Measurements from ENCODE around the gene DISP3. TPM values are rescaled to one million over a fixed set of nuclear protein-coding genes. Genes with fewer than 3 reads are reported as not detected.

DISP3 gene
- polyA plus RNA-seq, 1 donor (not counting 4 experiments of a cell fraction or from before 2014, with no cell fraction given) = not detected

DNA sequence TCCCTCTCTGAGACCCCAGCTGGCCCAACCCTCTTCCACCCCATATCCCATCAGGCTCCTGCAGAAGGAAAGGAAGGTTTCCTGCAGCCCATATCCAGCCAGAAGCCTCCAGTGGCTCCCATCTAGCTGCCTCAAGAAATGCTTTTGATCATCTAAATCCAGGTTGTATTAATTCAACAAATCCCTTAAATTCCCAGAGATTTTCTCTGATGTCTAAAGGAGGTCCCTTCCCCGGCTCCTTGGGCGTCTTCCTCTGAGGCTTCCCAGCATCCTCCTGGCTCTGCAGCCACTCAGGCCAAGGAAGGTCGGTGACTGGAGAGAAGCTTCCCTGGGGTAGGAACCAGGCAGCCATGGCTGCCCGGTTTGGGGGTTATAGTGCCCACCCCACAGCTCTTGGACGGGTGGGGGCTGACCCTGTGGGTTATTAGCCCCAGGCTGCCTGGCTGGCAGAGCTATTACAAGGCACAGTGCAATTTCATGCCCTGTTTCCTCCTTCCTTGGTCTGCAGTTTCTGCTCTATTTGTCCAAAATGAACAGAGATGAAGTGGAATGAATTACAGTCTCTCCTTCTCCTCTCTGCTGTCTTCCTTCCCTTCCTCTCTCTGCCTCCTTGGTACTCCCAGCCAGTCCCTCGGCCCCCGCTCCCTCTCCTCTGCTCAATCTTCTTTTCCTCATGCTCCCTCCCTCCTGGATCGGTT is 34.8 kb upstream of the DISP3 start:
- Histone ChIP-seq H3K36me3 (ENCODE audit: control insufficient read depth in 2 of 2, extremely low read depth in 1 of 2, insufficient read depth in 2 of 2, low read length in 2 of 2) (no peaks in the 10 kb centered on the region), H3K27me3 (ENCODE audit: control insufficient read depth, extremely low read depth, insufficient read depth, low read length) (peaks cover 33% of the 10 kb centered on the region), H3K4me1 (ENCODE audit: control insufficient read depth, extremely low read depth, insufficient read depth, low read length) (no peaks in the 10 kb centered on the region), H3K9me1 (ENCODE audit: control insufficient read depth, extremely low read depth, insufficient read depth, low read length) (no peaks in the 10 kb centered on the region), H4K20me1 (ENCODE audit: control insufficient read depth, extremely low read depth, insufficient read depth, low read length) (peaks cover 3% of the 10 kb centered on the region), H3K4me3 (ENCODE audit: control insufficient read depth in 2 of 3, extremely low read depth in 1 of 3, insufficient read depth in 2 of 3, low read depth in 1 of 3, low read length in 3 of 3) (no peak overlapping the region), H3K79me2 (ENCODE audit: control insufficient read depth, insufficient read depth, low read length) (no peaks in the 10 kb centered on the region), H3K4me2 (ENCODE audit: control insufficient read depth, extremely low read depth, insufficient read depth, low read depth, low read length) (no peak overlapping the region), H2AFZ (ENCODE audit: control insufficient read depth, low read length) (no peak overlapping the region), H3K9me3 (ENCODE audit: control insufficient read depth, low read depth, low read length) (no peaks in the 10 kb centered on the region), H3K27ac (ENCODE audit: control insufficient read depth, insufficient read depth, low read length) (no peak overlapping the region), H3K9ac (ENCODE audit: control insufficient read depth, extremely low read depth, insufficient read depth, low read length) (no peak overlapping the region)
- dilution Hi-C loops (cut with MboI; ENCODE audit: extremely low pct_ligation_motif_present, low sequenced_read_pairs) = no loop called here
- FAIRE-seq (no peak), DNase-seq (ENCODE audit: low read depth, low spot score) (no peak)
- no peak for TF ChIP-seq EZH2 (IDR thresholded peaks at IDR 0.05; ENCODE audit: low read length)
- TF ChIP-seq, protein P1, sequence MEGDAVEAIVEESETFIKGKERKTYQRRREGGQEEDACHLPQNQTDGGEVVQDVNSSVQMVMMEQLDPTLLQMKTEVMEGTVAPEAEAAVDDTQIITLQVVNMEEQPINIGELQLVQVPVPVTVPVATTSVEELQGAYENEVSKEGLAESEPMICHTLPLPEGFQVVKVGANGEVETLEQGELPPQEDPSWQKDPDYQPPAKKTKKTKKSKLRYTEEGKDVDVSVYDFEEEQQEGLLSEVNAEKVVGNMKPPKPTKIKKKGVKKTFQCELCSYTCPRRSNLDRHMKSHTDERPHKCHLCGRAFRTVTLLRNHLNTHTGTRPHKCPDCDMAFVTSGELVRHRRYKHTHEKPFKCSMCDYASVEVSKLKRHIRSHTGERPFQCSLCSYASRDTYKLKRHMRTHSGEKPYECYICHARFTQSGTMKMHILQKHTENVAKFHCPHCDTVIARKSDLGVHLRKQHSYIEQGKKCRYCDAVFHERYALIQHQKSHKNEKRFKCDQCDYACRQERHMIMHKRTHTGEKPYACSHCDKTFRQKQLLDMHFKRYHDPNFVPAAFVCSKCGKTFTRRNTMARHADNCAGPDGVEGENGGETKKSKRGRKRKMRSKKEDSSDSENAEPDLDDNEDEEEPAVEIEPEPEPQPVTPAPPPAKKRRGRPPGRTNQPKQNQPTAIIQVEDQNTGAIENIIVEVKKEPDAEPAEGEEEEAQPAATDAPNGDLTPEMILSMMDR (optimal IDR thresholded peaks at IDR 0.05 in 1 of 3, IDR thresholded peaks at IDR 0.05 in 1 of 3, conservative IDR thresholded peaks at IDR 0.05 in 1 of 3; ENCODE audit: extremely low read depth in 1 of 3, insufficient read depth in 2 of 3, low read length in 3 of 3) = no peak

DNA sequence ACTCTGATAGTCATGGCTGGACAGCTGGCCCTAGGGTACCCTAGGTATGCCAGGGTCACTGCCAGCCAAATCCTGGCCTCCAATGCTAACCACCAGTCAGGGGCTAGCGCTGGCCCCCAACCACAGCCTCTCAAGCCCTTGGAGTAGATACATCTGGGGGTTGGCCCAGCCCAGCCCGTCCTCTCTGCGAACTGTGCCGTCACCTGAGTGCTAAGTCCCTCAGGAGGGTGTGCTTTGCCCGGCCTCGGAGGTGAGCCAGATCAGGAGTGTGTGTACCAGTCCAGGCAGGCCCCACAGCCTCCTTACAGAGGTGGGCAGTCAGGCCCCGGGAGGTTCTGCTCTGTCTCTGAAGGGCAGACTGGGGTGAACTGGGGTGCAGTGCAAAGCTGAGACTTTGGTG is 34.0 kb upstream of the DISP3 start:
- DNase-seq (ENCODE audit: low read depth, low spot score) = no peak
- TF ChIP-seq EZH2 (IDR thresholded peaks at IDR 0.05; ENCODE audit: low read length) = no peak
- TF ChIP-seq, protein P1 (optimal IDR thresholded peaks at IDR 0.05 in 1 of 3, IDR thresholded peaks at IDR 0.05 in 1 of 3, conservative IDR thresholded peaks at IDR 0.05 in 1 of 3; ENCODE audit: extremely low read depth in 1 of 3, insufficient read depth in 2 of 3, low read length in 3 of 3) = no peak
- Histone ChIP-seq H3K9me1 (ENCODE audit: control insufficient read depth, extremely low read depth, insufficient read depth, low read length) (no peaks in the 10 kb centered on the region), H3K4me3 (ENCODE audit: control insufficient read depth in 2 of 3, extremely low read depth in 1 of 3, insufficient read depth in 2 of 3, low read depth in 1 of 3, low read length in 3 of 3) (no peak overlapping the region), H3K4me1 (ENCODE audit: control insufficient read depth, extremely low read depth, insufficient read depth, low read length) (no peaks in the 10 kb centered on the region), H3K4me2 (ENCODE audit: control insufficient read depth, extremely low read depth, insufficient read depth, low read depth, low read length) (no peak overlapping the region), H2AFZ (ENCODE audit: control insufficient read depth, low read length) (no peak overlapping the region), H3K9ac (ENCODE audit: control insufficient read depth, extremely low read depth, insufficient read depth, low read length) (no peak overlapping the region), H3K27ac (ENCODE audit: control insufficient read depth, insufficient read depth, low read length) (no peak overlapping the region), H3K36me3 (ENCODE audit: control insufficient read depth in 2 of 2, extremely low read depth in 1 of 2, insufficient read depth in 2 of 2, low read length in 2 of 2) (no peaks in the 10 kb centered on the region), H3K79me2 (ENCODE audit: control insufficient read depth, insufficient read depth, low read length) (no peaks in the 10 kb centered on the region), H3K27me3 (ENCODE audit: control insufficient read depth, extremely low read depth, insufficient read depth, low read length) (peaks cover 31% of the 10 kb centered on the region), H4K20me1 (ENCODE audit: control insufficient read depth, extremely low read depth, insufficient read depth, low read length) (peaks cover 3% of the 10 kb centered on the region), H3K9me3 (ENCODE audit: control insufficient read depth, low read depth, low read length) (no peaks in the 10 kb centered on the region)
- dilution Hi-C loops (cut with MboI; ENCODE audit: extremely low pct_ligation_motif_present, low sequenced_read_pairs) = no loop called here
- no peak for FAIRE-seq
